ENCODE results near the gene RELB. TPM values are rescaled to one million over a fixed set of nuclear protein-coding genes. Genes with fewer than 3 reads are reported as not detected.
A peak's percentile ranks its signal among the peaks of the same experiment; 100 is the strongest.

Gene RELB
- total and polyA plus RNA-seq, 10 of the 15 experiments (the other 5 are each of a cell fraction or from before 2014, with no cell fraction given) = 0.66 to 43.8 (median 12.8) TPM

GRCh38 chr19:45079063-45079910 lies 78.0 kb downstream of the RELB start, which contains the start of gene GEMIN7 (continued):
- TF ChIP-seq MYC (IDR thresholded peaks at IDR 0.05; ENCODE audit: insufficient read depth, insufficient read length, insufficient replicate concordance, low read length, severe bottlenecking) (peak; percentile 99), BCL3 (IDR thresholded peaks at IDR 0.05; ENCODE audit: borderline replicate concordance, insufficient read depth, low read depth, low read length, poor library complexity, severe bottlenecking) (peak; percentile 70), REST (IDR thresholded peaks at IDR 0.05; ENCODE audit: low read depth, low read length) (peak; percentile 26; the same call in 1 of the 2 replicates), ZBTB4 (CRISPR knock-in tag; IDR thresholded peaks at IDR 0.05) (no peak)
